HepG2 (cell line): ENCODE measurements around the gene TMEM80. TPM values are rescaled to one million over a fixed set of nuclear protein-coding genes. Genes with fewer than 3 reads are reported as not detected.
"Not testable (repeated sequence)": the region's sequence is repeated elsewhere in the genome, so short reads cannot be mapped to it uniquely, and the experiment has no call there.

Source experiments
- ATAC-seq: fragments of 200-7000 bp; cut with Tn5 transposase; 3 replicates; pipeline ENCODE4 v1.9.1; 2020; ENCODE audit warnings: mild to moderate bottlenecking, moderate library complexity
- BruUV-seq: library from RNA; stranded (reverse); fragments of 400-500 nt; replicated peaks from 2 replicates; lab custom pipeline; 2021; lab: Mats Ljungman, UMichigan
- CTCF ChIA-PET: fragments of 300-600 bp; formaldehyde crosslinking; extraction: SDS; loops from one replicate; lab custom pipeline; 2021; ENCODE audit warnings: low total read pairs, inconsistent platforms, low intra/inter-chr PET ratio; lab: Yijun Ruan, JAX
- POLR2A ChIA-PET: fragments of 350-600 bp; sonication (Branson Sonifier 250); formaldehyde crosslinking; loops from one replicate; lab custom pipeline; 2020; ENCODE audit warnings: antibody characterized with exemption, inconsistent platforms; lab: Yijun Ruan, JAX
- DNase-seq: peaks from one replicate; pipeline ENCODE4 v3.0.0-alpha.2; 2015; ENCODE audit warnings: low spot score
- FAIRE-seq: peaks from 3 replicates; lab custom pipeline; 2011; peaks lifted over from hg19 to GRCh38; lab: Jason Lieb, UNC
- H2AFZ ChIP-seq: one replicate; pipeline ENCODE4 v1.6.1; 2011; ENCODE audit warnings: low read length, inconsistent platforms
- H3K27ac ChIP-seq: fragments of 300-600 bp; 3 replicates; pipeline ENCODE4 v1.8.0; 2011; ENCODE audit warnings: mixed run types, mild to moderate bottlenecking, mixed read lengths, low read length, inconsistent platforms; ENCODE audit not compliant: insufficient read depth; ENCODE audit errors: extremely low read length
- H3K27me3 ChIP-seq, 2 experiments: fragments of 200-600 bp in 1 of 2; 2 replicates in 1 of 2; 3 replicates in 1 of 2; pipeline versions ENCODE4 v1.6.0 to v1.8.0; 2011; ENCODE audit warnings: low read length in 2 of 2, mild to moderate bottlenecking in 2 of 2, moderate library complexity in 2 of 2, inconsistent platforms in 1 of 2; ENCODE audit not compliant: insufficient read depth in 2 of 2, control insufficient read depth in 1 of 2
- H3K36me3 ChIP-seq, 2 experiments: fragments of 200-600 bp in 1 of 2; replicated peaks in 1 of 2; 2 replicates in 1 of 2; 3 replicates in 1 of 2; pipeline versions ENCODE4 v1.5.1 to v1.8.0; 2011; ENCODE audit warnings: low read length in 2 of 2, inconsistent platforms in 1 of 2; ENCODE audit not compliant: insufficient read depth in 2 of 2, control insufficient read depth in 1 of 2
- H3K4me1 ChIP-seq: 2 replicates; pipeline ENCODE4 v1.5.1; 2012; ENCODE audit warnings: low read length, inconsistent platforms; ENCODE audit not compliant: insufficient read depth
- H3K4me2 ChIP-seq: 2 replicates; pipeline ENCODE4 v1.6.0; 2011; ENCODE audit warnings: low read depth, low read length, inconsistent platforms
- H3K4me3 ChIP-seq, 3 experiments: fragments of 200-600 bp in 1 of 3; sonication (generic), shearing (Covaris generic) in 1 of 3; replicated peaks in 1 of 3; 2 replicates each; pipeline ENCODE4 v1.5.1; 2011 to 2016; ENCODE audit warnings: low read length in 3 of 3, inconsistent platforms in 2 of 3, low read depth in 2 of 3, mild to moderate bottlenecking in 2 of 3, control low read depth in 1 of 3, mixed read lengths in 1 of 3; ENCODE audit not compliant: insufficient read depth in 1 of 3
- H3K79me2 ChIP-seq: one replicate; pipeline ENCODE4 v1.6.1; 2011; ENCODE audit warnings: low read length, inconsistent platforms; ENCODE audit not compliant: insufficient read depth
- H3K9ac ChIP-seq: 2 replicates; pipeline ENCODE4 v1.6.0; 2011; ENCODE audit warnings: mild to moderate bottlenecking, low read depth, low read length, inconsistent platforms; ENCODE audit not compliant: insufficient read depth
- H3K9me3 ChIP-seq: 2 replicates; pipeline ENCODE4 v1.5.1; 2012; ENCODE audit warnings: mild to moderate bottlenecking, low read length
- H4K20me1 ChIP-seq: 2 replicates; pipeline ENCODE4 v1.6.0; 2011; ENCODE audit warnings: inconsistent platforms, mild to moderate bottlenecking, low read length, moderate library complexity; ENCODE audit not compliant: insufficient read depth
- HNRNPK ChIP-seq: fragments of 200-400 bp; formaldehyde crosslinking; IDR thresholded peaks from 2 replicates; pipeline ENCODE4 v1.6.1; 2018; ENCODE audit warnings: low read length, low read depth, moderate library complexity, mild to moderate bottlenecking; ENCODE audit not compliant: poor library complexity, severe bottlenecking
- PHF20 ChIP-seq: sonication (generic); formaldehyde crosslinking; IDR thresholded peaks from 2 replicates; pipeline ENCODE4 v1.5.0; 2020; ENCODE audit warnings: mild to moderate bottlenecking, missing genetic modification reagents
- TCF12 ChIP-seq, 2 experiments: fragments of 450-650 bp in 1 of 2; sonication (generic) in 1 of 2; formaldehyde crosslinking in 1 of 2; IDR thresholded peaks; 2 replicates each; pipeline versions ENCODE4 v1.6.1 to v1.8.0; 2017 to 2022; ENCODE audit warnings: antibody characterized with exemption in 1 of 2, mild to moderate bottlenecking in 1 of 2, missing genetic modification reagents in 1 of 2, moderate library complexity in 1 of 2
- WGBS: methylation state at CpG from one replicate; pipeline ENCODE4 v1.1.6; 2017; ENCODE audit warnings: low lambda C conversion rate; 5-methylcytosine and 5-hydroxymethylcytosine counted together
- in situ Hi-C: cut with HindIII; loops from 2 replicates; pipeline ENCODE4 v1.10.0; 2017; ENCODE audit warnings: low pct_unique_long_range_greater_than_20kb; ENCODE audit not compliant: extremely low pct_ligation_motif_present
- intact Hi-C: fragments of 100-400 bp; cut with micrococcal nuclease; formaldehyde crosslinking; loops from one replicate; pipeline ENCODE4 v1.10.0; 2022; ENCODE audit not compliant: unreplicated experiment
- polyA plus RNA-seq, 8 experiments: library from polyadenylated mRNA; depleted of rRNA in 3 of 8; stranded (reverse) in 7 of 8; unstranded in 1 of 8; fragments of >200 nt; fragmentation: Illumina TruSeq in 4 of 8; extraction: Trizol in 4 of 8; gene quantifications; 2 replicates each; pipeline versions ENCODE4 v1.2.1 to v1.2.3, GENCODE V29; 2011 to 2016; ENCODE audit warnings: low read depth in 4 of 8, missing spikeins in 1 of 8, mixed read lengths in 1 of 8; ENCODE audit not compliant: insufficient read depth in 1 of 8
- total RNA-seq, 5 experiments: library from RNA; depleted of rRNA; stranded (reverse); fragments of >200 nt; fragmentation: Illumina TruSeq; extraction: Trizol; gene quantifications; 2 replicates each; pipeline ENCODE4 v1.2.3, GENCODE V29; 2016; ENCODE audit warnings: low read depth in 1 of 5

Gene TMEM80
- total and polyA plus RNA-seq, 2 of the 13 experiments (the other 11 are each of a cell fraction or from before 2014, with no cell fraction given): 5.6 to 17.1 TPM

- Histone ChIP-seq H3K4me2 (peak overlapping the region; percentile 45), H2AFZ (no peak overlapping the region), H3K4me3 (no peak overlapping the region; a peak in 1 of 6 replicates), H3K4me1 (peaks cover 55% of the 10 kb centered on the region), H3K9ac (no peak overlapping the region), H3K36me3 (no peaks in the 10 kb centered on the region), H3K79me2 (no peaks in the 10 kb centered on the region), H3K27ac (no peak overlapping the region), H3K9me3 (no peaks in the 10 kb centered on the region), H3K27me3 (peaks cover 3 to 13% of the 10 kb centered on the region in 2 experiments), H4K20me1 (no peaks in the 10 kb centered on the region)
- no peak for FAIRE-seq
- TF ChIP-seq HNRNPK: no peak
- no peak for TF ChIP-seq PHF20 (CRISPR knock-in tag)
- no peak for TF ChIP-seq TCF12 (IDR thresholded peaks at IDR 0.05)
- TF ChIP-seq TCF12 (CRISPR knock-in tag; IDR thresholded peaks at IDR 0.05): no peak
- POLR2A ChIA-PET: interaction anchor here (1.6 to 8.6 kb wide), 2 partner anchors 26 to 36 kb away, joined by 6 to 61 read pairs; partner anchors contain the start of genes DEAF1, EPS8L2 and TMEM80
- peak; percentile 1; the same call in 1 of the 3 replicates for ATAC-seq
- intact Hi-C loops (no loop called here), in situ Hi-C loops (no loop called here)
- CTCF ChIA-PET: no interaction called here
- BruUV-seq: no TSS peak
- WGBS: 42% methylated on average over 14 of the region's 20 CpGs
- DNase-seq: no peak
These were observed 37.5 kb downstream of the TMEM80 start for GRCh38 chr11:733072-733471.

GRCh38 chr11:734541-734940, 38.9 kb downstream of the TMEM80 start:
- ATAC-seq, H2AFZ ChIP-seq, H3K4me2 ChIP-seq, H3K36me3 ChIP-seq, in situ Hi-C loops, H4K20me1 ChIP-seq, DNase-seq, H3K79me2 ChIP-seq, H3K4me3 ChIP-seq, BruUV-seq, H3K9me3 ChIP-seq, intact Hi-C loops, CTCF ChIA-PET, FAIRE-seq, H3K9ac ChIP-seq, H3K27ac ChIP-seq, POLR2A ChIA-PET: not testable (repeated sequence)
- H3K27me3 ChIP-seq: peaks cover 3 to 17% of the 10 kb centered on the region in 2 experiments
- peaks cover 44% of the 10 kb centered on the region for H3K4me1 ChIP-seq
- 80% methylated on average over 3 of the region's 26 CpGs for WGBS
